ENCODE results near the gene RNF2. TPM values are rescaled to one million over a fixed set of nuclear protein-coding genes. Genes with fewer than 3 reads are reported as not detected.

RNF2 gene
- total and polyA plus RNA-seq, 12 donors = 2.3 to 16.7 (median 13.2) TPM

GRCh38 chr1:185042737-185043136 lies 2.6 kb upstream of the RNF2 start:
- ATAC-seq (no peak), DNase-seq (no peak)
- Histone ChIP-seq H3K4me1 (peaks cover 11 to 25% (median 15%) of the 10 kb centered on the region in 9 donors), H3K27ac (no peak overlapping the region), H3K9me3 (no peaks in the 10 kb centered on the region), H3K4me3 (no peak overlapping the region), H3K27me3 (no peaks in the 10 kb centered on the region), H3K36me3 (no peaks in the 10 kb centered on the region)
- WGBS, 2 donors = 89 to 93% methylated on average over 6 of the region's 6 CpGs
- no peak for TF ChIP-seq CTCF (IDR thresholded peaks at IDR 0.05)
- intact Hi-C loops (cut with DNase I) = loop anchor here in 6 of 10 donors (10.0 kb wide), 1 partner anchor 112 kb away; the partner anchor contains the start of genes SWT1 (in 6 of the 6) and TRMT1L (in 6 of the 6)

- TF ChIP-seq CTCF (IDR thresholded peaks at IDR 0.05) = no peak
- no peaks in the 10 kb centered on the region for H3K27me3 ChIP-seq
- H3K4me3 ChIP-seq = peak overlapping the region in 2 of 10 donors; percentile 82 to 87
- intact Hi-C loops (cut with DNase I) = loop anchor here in 6 of 10 donors (10.0 kb wide), 1 partner anchor 110 kb away; the partner anchor contains the start of genes SWT1 (in 6 of the 6) and TRMT1L (in 6 of the 6)
- H3K9me3 ChIP-seq = no peaks in the 10 kb centered on the region
- DNase-seq (no peak), ATAC-seq (no peak)
- H3K36me3 ChIP-seq = no peaks in the 10 kb centered on the region
- peaks cover 11 to 32% (median 16%) of the 10 kb centered on the region in 9 donors for H3K4me1 ChIP-seq
- peak overlapping the region in 7 of 10 donors; percentile 81 to 94 (median 91) for H3K27ac ChIP-seq
- 82 to 86% methylated on average over 8 of the region's 8 CpGs for WGBS, 2 donors
Measured at GRCh38 chr1:185044387-185044786, 971 bp upstream of the RNF2 start.

GRCh38 chr1:185045814-185046492 lies 595 bp downstream of the RNF2 start:
- peak; percentile 69 to 78 (median 73) for ATAC-seq
- intact Hi-C loops (cut with DNase I) = loop anchor here in 6 of 10 donors (10.0 kb wide), 1 partner anchor 109 kb away; the partner anchor contains the start of genes SWT1 (in 6 of the 6) and TRMT1L (in 6 of the 6)
- TF ChIP-seq CTCF (IDR thresholded peaks at IDR 0.05) = no peak
- peaks cover 11 to 46% (median 27%) of the 10 kb centered on the region in 9 donors for H3K4me1 ChIP-seq
- no peaks in the 10 kb centered on the region for H3K36me3 ChIP-seq
- no peaks in the 10 kb centered on the region for H3K27me3 ChIP-seq
- peak in 1 of 2 donors; percentile 16 for DNase-seq
- peak overlapping the region; percentile 64 to 93 (median 84) for H3K4me3 ChIP-seq
- no peaks in the 10 kb centered on the region for H3K9me3 ChIP-seq
- H3K27ac ChIP-seq = peak overlapping the region; percentile 80 to 94 (median 90)
- WGBS, 2 donors = 0 to 1% methylated on average over 51 to 52 of the region's 52 CpGs

- Histone ChIP-seq H3K4me3 (peak overlapping the region in 9 of 10 donors; percentile 64 to 93 (median 85)), H3K9me3 (no peaks in the 10 kb centered on the region), H3K36me3 (no peaks in the 10 kb centered on the region), H3K27ac (peak overlapping the region in 1 of 10 donors; percentile 91), H3K4me1 (peaks cover 11 to 52% (median 27%) of the 10 kb centered on the region in 9 donors), H3K27me3 (no peaks in the 10 kb centered on the region)
- TF ChIP-seq CTCF (IDR thresholded peaks at IDR 0.05) = no peak
- ATAC-seq = no peak
- no peak for DNase-seq
- intact Hi-C loops (cut with DNase I) = loop anchor here in 6 of 10 donors (10.0 kb wide), 1 partner anchor 108 kb away; the partner anchor contains the start of genes SWT1 (in 6 of the 6) and TRMT1L (in 6 of the 6)
- WGBS, 2 donors = 5 to 8% methylated on average over 5 of the region's 5 CpGs
Measured at GRCh38 chr1:185046668-185047067, 1.3 kb downstream of the RNF2 start.

All from heart right ventricle (tissue), 16 donors.